HCT116 (cell line): ENCODE data around the gene TENM3. TPM values are rescaled to one million over a fixed set of nuclear protein-coding genes. Genes with fewer than 3 reads are reported as not detected.

ENCODE experiments used
- ATAC-seq: fragments of 200-7000 bp; cut with Tn5 transposase; 2 replicates; pipeline ENCODE4 v1.9.1; 2020; ENCODE audit warnings: mild to moderate bottlenecking, moderate library complexity
- BruUV-seq: library from RNA; stranded (reverse); fragments of 400-500 nt; replicated peaks from 2 replicates; lab custom pipeline; 2021; lab: Mats Ljungman, UMichigan
- CTCF ChIA-PET: fragments of 300-600 bp; sonication (Branson Sonifier 250); formaldehyde crosslinking; loops from one replicate; lab custom pipeline; 2021; ENCODE audit warnings: antibody characterized with exemption; lab: Charles Lee
- POLR2A ChIA-PET: fragments of 300-600, 350-600 bp; sonication (Branson Sonifier 250); formaldehyde crosslinking; loops from one replicate; lab custom pipeline; 2021; ENCODE audit warnings: antibody characterized with exemption; lab: Charles Lee
- RAD21 ChIA-PET, 2 experiments: fragments of 300-600 bp; sonication (Branson Sonifier 250); formaldehyde crosslinking; loops; one replicate each; lab custom pipeline; 2023; ENCODE audit warnings: low total read pairs in 2 of 2; ENCODE audit not compliant: uncharacterized antibody in 2 of 2, unreplicated experiment in 2 of 2, low non-redundant PET in 1 of 2; lab: Charles Lee
- DNase-seq: peaks from one replicate; pipeline ENCODE4 v3.0.0-alpha.2; 2010; ENCODE audit warnings: low read depth, low spot score
- H2AFZ ChIP-seq: fragments of 200-600 bp; shearing (Covaris generic), sonication (generic); 2 replicates; pipeline ENCODE4 v1.6.1; 2017; ENCODE audit warnings: low read depth, mixed run types, mixed read lengths, antibody characterized with exemption, low read length; ENCODE audit not compliant: poor library complexity, severe bottlenecking
- H3K27ac ChIP-seq: 2 replicates; pipeline ENCODE4 v1.5.1; 2012; ENCODE audit warnings: low read depth, low read length
- H3K27me3 ChIP-seq: fragments of 200-600 bp; sonication (generic); 2 replicates; pipeline ENCODE4 v1.6.1; 2016; ENCODE audit warnings: mixed run types, low read length, mixed read lengths; ENCODE audit not compliant: insufficient read depth
- H3K36me3 ChIP-seq, 2 experiments: fragments of 200-500 bp in 1 of 2; fragments of 200-600 bp in 1 of 2; sonication (Bioruptor generic) in 1 of 2; sonication (generic) in 1 of 2; 2 replicates each; pipeline versions ENCODE4 v1.5.1 to v1.6.1; 2014 to 2016; ENCODE audit warnings: low read length in 2 of 2, inconsistent platforms in 1 of 2, mixed read lengths in 1 of 2, mixed run types in 1 of 2; ENCODE audit not compliant: insufficient read depth in 2 of 2, control insufficient read depth in 1 of 2
- H3K4me1 ChIP-seq, 2 experiments: fragments of 200-600 bp in 1 of 2; sonication (generic) in 1 of 2; 2 replicates each; pipeline versions ENCODE4 v1.5.1 to v1.6.1; 2012 to 2017; ENCODE audit warnings: low read length in 2 of 2, inconsistent platforms in 1 of 2, mild to moderate bottlenecking in 1 of 2, mixed read lengths in 1 of 2, mixed run types in 1 of 2, moderate library complexity in 1 of 2; ENCODE audit not compliant: insufficient read depth in 2 of 2, control insufficient read depth in 1 of 2
- H3K4me2 ChIP-seq: fragments of 200-600 bp; sonication (generic); 2 replicates; pipeline ENCODE4 v1.6.1; 2017; ENCODE audit warnings: mixed run types, low read length, mixed read lengths
- H3K4me3 ChIP-seq, 2 experiments: fragments of 200-600 bp in 1 of 2; sonication (generic) in 1 of 2; replicated peaks in 1 of 2; 2 replicates each; pipeline ENCODE4 v1.5.1; 2011 to 2016; ENCODE audit warnings: low read length in 2 of 2, control low read depth in 1 of 2, low read depth in 1 of 2, mild to moderate bottlenecking in 1 of 2, mixed read lengths in 1 of 2, mixed run types in 1 of 2
- H3K79me2 ChIP-seq: fragments of 200-600 bp; sonication (generic); 2 replicates; pipeline ENCODE4 v1.6.1; 2017; ENCODE audit warnings: mild to moderate bottlenecking, mixed run types, low read length, moderate library complexity, mixed read lengths; ENCODE audit not compliant: insufficient read depth
- H3K9ac ChIP-seq: fragments of 200-600 bp; sonication (generic); 2 replicates; pipeline ENCODE4 v1.6.1; 2016; ENCODE audit warnings: low read length, mixed read lengths
- H3K9me2 ChIP-seq: fragments of 200-600 bp; sonication (generic), shearing (Covaris generic); 2 replicates; pipeline ENCODE4 v1.6.1; 2017; ENCODE audit warnings: mixed run types, mild to moderate bottlenecking, moderate library complexity; ENCODE audit not compliant: insufficient read depth
- H3K9me3 ChIP-seq, 2 experiments: fragments of 200-500 bp in 1 of 2; fragments of 200-600 bp in 1 of 2; sonication (Bioruptor generic) in 1 of 2; sonication (generic) in 1 of 2; 2 replicates each; pipeline ENCODE4 v1.6.1; 2014 to 2017; ENCODE audit warnings: low read length in 2 of 2, mixed read lengths in 2 of 2, inconsistent platforms in 1 of 2, low read depth in 1 of 2, mild to moderate bottlenecking in 1 of 2, mixed run types in 1 of 2, moderate library complexity in 1 of 2; ENCODE audit not compliant: control insufficient read depth in 1 of 2, insufficient read depth in 1 of 2
- H4K20me1 ChIP-seq: fragments of 200-600 bp; sonication (generic), shearing (Covaris generic); 2 replicates; pipeline ENCODE4 v1.6.1; 2017; ENCODE audit warnings: mixed run types, mild to moderate bottlenecking, moderate library complexity; ENCODE audit not compliant: insufficient read depth
- EZH2phosphoT487 ChIP-seq: fragments of 200-600 bp; IDR thresholded peaks from 2 replicates; pipeline ENCODE4 v1.6.1; 2018; ENCODE audit warnings: antibody characterized with exemption, borderline replicate concordance
- POLR2AphosphoS5 ChIP-seq: IDR thresholded peaks from 2 replicates; pipeline ENCODE4 v1.6.1; 2011; ENCODE audit warnings: mild to moderate bottlenecking, low read depth, low read length, moderate library complexity
- SIN3A ChIP-seq: IDR thresholded peaks from 2 replicates; pipeline ENCODE4 v1.6.1; 2012; ENCODE audit warnings: low read depth
- YY1 ChIP-seq: IDR thresholded peaks from 2 replicates; pipeline ENCODE4 v1.6.1; 2011; ENCODE audit warnings: low read length, low read depth, moderate library complexity, mild to moderate bottlenecking; ENCODE audit not compliant: insufficient replicate concordance; ENCODE audit errors: extremely low read depth
- intact Hi-C: fragments of 100-400 bp; cut with micrococcal nuclease; formaldehyde crosslinking; loops from 2 replicates; pipeline ENCODE4 v1.10.0; 2022
- total RNA-seq: library from RNA; stranded (reverse); gene quantifications from one replicate; pipeline ENCODE4 v1.2.1, GENCODE V29; 2021; ENCODE audit not compliant: unreplicated experiment
- TF ChIP-seq, protein P1 (sequence below): IDR thresholded peaks from 2 replicates; pipeline ENCODE4 v1.6.1; 2012; ENCODE audit warnings: low read depth
- TF ChIP-seq, protein P2 (sequence below), 3 experiments: fragments of 200-600 bp in 1 of 3; sonication (generic) in 1 of 3; IDR thresholded peaks in 2 of 3; conservative IDR thresholded peaks in 1 of 3; 2 replicates each; pipeline ENCODE4 v1.5.1; 2012 to 2017; ENCODE audit warnings: low read depth in 2 of 3, low read length in 2 of 3, antibody characterized with exemption in 1 of 3, borderline replicate concordance in 1 of 3, control low read depth in 1 of 3, mild to moderate bottlenecking in 1 of 3, mixed read lengths in 1 of 3, mixed run types in 1 of 3, moderate library complexity in 1 of 3; ENCODE audit not compliant: insufficient read depth in 1 of 3

TENM3 gene
- total RNA-seq, 1 experiment from 2014 or later = 0.54 TPM

- no peaks in the 10 kb centered on the region for H3K79me2 ChIP-seq
- no peak overlapping the region for H2AFZ ChIP-seq
- intact Hi-C loops = no loop called here
- POLR2A ChIA-PET = no interaction called here
- H3K4me1 ChIP-seq = no peaks in the 10 kb centered on the region
- no peak for ATAC-seq
- no peaks in the 10 kb centered on the region; the same call in 1 of the 2 replicates for H4K20me1 ChIP-seq
- H3K27me3 ChIP-seq = peaks cover 40% of the 10 kb centered on the region
- no peaks in the 10 kb centered on the region for H3K9me2 ChIP-seq
- H3K36me3 ChIP-seq = no peaks in the 10 kb centered on the region
- H3K4me3 ChIP-seq = no peak overlapping the region
- BruUV-seq = no TSS peak
- RAD21 ChIA-PET = no interaction called here
- no peak overlapping the region for H3K27ac ChIP-seq
- no peak for TF ChIP-seq POLR2AphosphoS5
- TF ChIP-seq EZH2phosphoT487 = no peak
- no peak for TF ChIP-seq SIN3A
- TF ChIP-seq, protein P1, sequence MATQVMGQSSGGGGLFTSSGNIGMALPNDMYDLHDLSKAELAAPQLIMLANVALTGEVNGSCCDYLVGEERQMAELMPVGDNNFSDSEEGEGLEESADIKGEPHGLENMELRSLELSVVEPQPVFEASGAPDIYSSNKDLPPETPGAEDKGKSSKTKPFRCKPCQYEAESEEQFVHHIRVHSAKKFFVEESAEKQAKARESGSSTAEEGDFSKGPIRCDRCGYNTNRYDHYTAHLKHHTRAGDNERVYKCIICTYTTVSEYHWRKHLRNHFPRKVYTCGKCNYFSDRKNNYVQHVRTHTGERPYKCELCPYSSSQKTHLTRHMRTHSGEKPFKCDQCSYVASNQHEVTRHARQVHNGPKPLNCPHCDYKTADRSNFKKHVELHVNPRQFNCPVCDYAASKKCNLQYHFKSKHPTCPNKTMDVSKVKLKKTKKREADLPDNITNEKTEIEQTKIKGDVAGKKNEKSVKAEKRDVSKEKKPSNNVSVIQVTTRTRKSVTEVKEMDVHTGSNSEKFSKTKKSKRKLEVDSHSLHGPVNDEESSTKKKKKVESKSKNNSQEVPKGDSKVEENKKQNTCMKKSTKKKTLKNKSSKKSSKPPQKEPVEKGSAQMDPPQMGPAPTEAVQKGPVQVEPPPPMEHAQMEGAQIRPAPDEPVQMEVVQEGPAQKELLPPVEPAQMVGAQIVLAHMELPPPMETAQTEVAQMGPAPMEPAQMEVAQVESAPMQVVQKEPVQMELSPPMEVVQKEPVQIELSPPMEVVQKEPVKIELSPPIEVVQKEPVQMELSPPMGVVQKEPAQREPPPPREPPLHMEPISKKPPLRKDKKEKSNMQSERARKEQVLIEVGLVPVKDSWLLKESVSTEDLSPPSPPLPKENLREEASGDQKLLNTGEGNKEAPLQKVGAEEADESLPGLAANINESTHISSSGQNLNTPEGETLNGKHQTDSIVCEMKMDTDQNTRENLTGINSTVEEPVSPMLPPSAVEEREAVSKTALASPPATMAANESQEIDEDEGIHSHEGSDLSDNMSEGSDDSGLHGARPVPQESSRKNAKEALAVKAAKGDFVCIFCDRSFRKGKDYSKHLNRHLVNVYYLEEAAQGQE = no peak
- no peak for TF ChIP-seq YY1
- TF ChIP-seq, protein P2, sequence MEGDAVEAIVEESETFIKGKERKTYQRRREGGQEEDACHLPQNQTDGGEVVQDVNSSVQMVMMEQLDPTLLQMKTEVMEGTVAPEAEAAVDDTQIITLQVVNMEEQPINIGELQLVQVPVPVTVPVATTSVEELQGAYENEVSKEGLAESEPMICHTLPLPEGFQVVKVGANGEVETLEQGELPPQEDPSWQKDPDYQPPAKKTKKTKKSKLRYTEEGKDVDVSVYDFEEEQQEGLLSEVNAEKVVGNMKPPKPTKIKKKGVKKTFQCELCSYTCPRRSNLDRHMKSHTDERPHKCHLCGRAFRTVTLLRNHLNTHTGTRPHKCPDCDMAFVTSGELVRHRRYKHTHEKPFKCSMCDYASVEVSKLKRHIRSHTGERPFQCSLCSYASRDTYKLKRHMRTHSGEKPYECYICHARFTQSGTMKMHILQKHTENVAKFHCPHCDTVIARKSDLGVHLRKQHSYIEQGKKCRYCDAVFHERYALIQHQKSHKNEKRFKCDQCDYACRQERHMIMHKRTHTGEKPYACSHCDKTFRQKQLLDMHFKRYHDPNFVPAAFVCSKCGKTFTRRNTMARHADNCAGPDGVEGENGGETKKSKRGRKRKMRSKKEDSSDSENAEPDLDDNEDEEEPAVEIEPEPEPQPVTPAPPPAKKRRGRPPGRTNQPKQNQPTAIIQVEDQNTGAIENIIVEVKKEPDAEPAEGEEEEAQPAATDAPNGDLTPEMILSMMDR (IDR thresholded peaks at IDR 0.05 in 2 of 3, conservative IDR thresholded peaks at IDR 0.05 in 1 of 3; ENCODE audit: borderline replicate concordance in 1 of 3, insufficient read depth in 1 of 3, low read depth in 2 of 3, low read length in 2 of 3) = no peak
- TF ChIP-seq, all 23 proteins: peak for 0
- H3K9ac ChIP-seq = no peak overlapping the region
- CTCF ChIA-PET = no interaction called here
- H3K4me2 ChIP-seq = no peak overlapping the region
- no peaks in the 10 kb centered on the region for H3K9me3 ChIP-seq
- no peak for DNase-seq
These were observed 245.7 kb downstream of the TENM3 start for GRCh38 chr4:182488896-182489295.
